WTC11 (cell line): Measurements from ENCODE around the gene BECN2. TPM values are rescaled to one million over a fixed set of nuclear protein-coding genes. Genes with fewer than 3 reads are reported as not detected.

Source experiments
- ATAC-seq: fragments of 200-7000 bp; cut with Tn5 transposase; 2 replicates; pipeline ENCODE4 v1.10.0; 2021; ENCODE audit warnings: mild to moderate bottlenecking, moderate library complexity
- CTCF ChIA-PET: fragments of 300-600 bp; sonication (Branson Sonifier 250); formaldehyde crosslinking; loops from one replicate; lab custom pipeline; 2021; ENCODE audit warnings: antibody characterized with exemption; lab: Charles Lee
- POLR2A ChIA-PET: fragments of 350-600 bp; sonication (Branson Sonifier 250); formaldehyde crosslinking; loops from one replicate; lab custom pipeline; 2021; ENCODE audit warnings: antibody characterized with exemption; lab: Charles Lee
- DNase-seq: peaks from one replicate; pipeline ENCODE4 v3.0.0; 2021; ENCODE audit warnings: low spot score
- H3K27ac Mint-ChIP-seq: 2 replicates; pipeline ENCODE4 v1.8.0; 2021; ENCODE audit warnings: mixed read lengths
- H3K27me3 Mint-ChIP-seq: 2 replicates; pipeline ENCODE4 v1.8.0; 2021; ENCODE audit warnings: low read depth, mild to moderate bottlenecking, moderate library complexity, mixed read lengths
- H3K36me3 Mint-ChIP-seq: 2 replicates; pipeline ENCODE4 v1.8.0; 2021; ENCODE audit warnings: mixed read lengths
- H3K4me1 Mint-ChIP-seq: 2 replicates; pipeline ENCODE4 v1.8.0; 2022; ENCODE audit warnings: mixed read lengths
- H3K4me3 Mint-ChIP-seq: 2 replicates; pipeline ENCODE4 v1.8.0; 2021; ENCODE audit warnings: mild to moderate bottlenecking, moderate library complexity, mixed read lengths
- H3K9me3 Mint-ChIP-seq: 2 replicates; pipeline ENCODE4 v1.8.0; 2021; ENCODE audit warnings: mixed read lengths
- ATF3 ChIP-seq: sonication (generic); formaldehyde crosslinking; conservative IDR thresholded peaks from 2 replicates; pipeline ENCODE4 v1.8.1; 2022; ENCODE audit warnings: mild to moderate bottlenecking, missing genetic modification reagents
- CTCF ChIP-seq: fragments of 200-600 bp; IDR thresholded peaks from 2 replicates; pipeline ENCODE4 v1.8.0; 2022; ENCODE audit warnings: antibody characterized with exemption
- MAX ChIP-seq: sonication (generic); formaldehyde crosslinking; IDR thresholded peaks from 2 replicates; pipeline ENCODE4 v1.8.0; 2022; ENCODE audit warnings: mild to moderate bottlenecking, missing genetic modification reagents
- MLX ChIP-seq: sonication (generic); formaldehyde crosslinking; IDR thresholded peaks from 2 replicates; pipeline ENCODE4 v1.8.1; 2023; ENCODE audit warnings: mild to moderate bottlenecking, missing genetic modification reagents, moderate library complexity
- NFE2L1 ChIP-seq: sonication (generic); formaldehyde crosslinking; IDR thresholded peaks from 2 replicates; pipeline ENCODE4 v1.8.1; 2023; ENCODE audit warnings: missing genetic modification reagents
- OVOL2 ChIP-seq: fragments of 250-450 bp; sonication (Bioruptor Pico); IDR thresholded peaks from 2 replicates; pipeline ENCODE4 v1.9.0; 2021; ENCODE audit warnings: mild to moderate bottlenecking, borderline replicate concordance
- PRDM15 ChIP-seq: sonication (generic); formaldehyde crosslinking; IDR thresholded peaks from 2 replicates; pipeline ENCODE4 v1.8.0; 2022; ENCODE audit warnings: missing genetic modification reagents
- RELA ChIP-seq: sonication (generic); formaldehyde crosslinking; IDR thresholded peaks from 2 replicates; pipeline ENCODE4 v1.8.1; 2022; ENCODE audit warnings: missing genetic modification reagents, mild to moderate bottlenecking, borderline replicate concordance
- USF2 ChIP-seq: sonication (generic); formaldehyde crosslinking; IDR thresholded peaks from 2 replicates; pipeline ENCODE4 v1.8.1; 2023; ENCODE audit warnings: mild to moderate bottlenecking, missing genetic modification reagents, moderate library complexity
- ZNF121 ChIP-seq: sonication (generic); formaldehyde crosslinking; IDR thresholded peaks from 2 replicates; pipeline ENCODE4 v1.8.0; 2023; ENCODE audit warnings: missing genetic modification reagents
- ZNF281 ChIP-seq: sonication (generic); formaldehyde crosslinking; IDR thresholded peaks from 2 replicates; pipeline ENCODE4 v1.8.0; 2023; ENCODE audit warnings: mild to moderate bottlenecking, missing genetic modification reagents
- ZSCAN18 ChIP-seq: fragments of 250-450 bp; sonication (Bioruptor Pico); IDR thresholded peaks from 2 replicates; pipeline ENCODE4 v2.1.2; 2022; ENCODE audit warnings: mild to moderate bottlenecking, moderate library complexity
- total RNA-seq: library from RNA; stranded (reverse); gene quantifications from 3 replicates; pipeline ENCODE4 v1.2.3, GENCODE V29; 2021

The BECN2 gene
- total RNA-seq, 1 experiment from 2014 or later = not detected

GRCh38 chr1:241918879-241919278 is 38.7 kb upstream of the BECN2 start:
- H3K4me3 Mint-ChIP-seq = no peak overlapping the region
- H3K36me3 Mint-ChIP-seq = no peaks in the 10 kb centered on the region
- H3K27me3 Mint-ChIP-seq = no peaks in the 10 kb centered on the region
- H3K4me1 Mint-ChIP-seq = peaks cover 6% of the 10 kb centered on the region
- ATAC-seq = no peak
- CTCF ChIA-PET = no interaction called here
- peak; percentile 21; the same call in 1 of the 2 replicates for TF ChIP-seq ZNF121 (CRISPR knock-in tag)
- no peak for TF ChIP-seq USF2 (CRISPR knock-in tag)
- no peak for TF ChIP-seq MLX
- TF ChIP-seq, all 79 proteins: peak for 1
- POLR2A ChIA-PET = no interaction called here
- H3K9me3 Mint-ChIP-seq = peaks cover 4% of the 10 kb centered on the region; the same call in 1 of the 2 replicates
- DNase-seq = no peak
- no peak overlapping the region for H3K27ac Mint-ChIP-seq

- ChIA-PET CTCF (no interaction called here), POLR2A (interaction anchor here (0.7 kb wide), 1 partner anchor 504 kb away, joined by 7 read pairs; no protein-coding TSS in a partner anchor)
- Mint-ChIP-seq H3K27me3 (no peaks in the 10 kb centered on the region), H3K4me1 (peaks cover 4% of the 10 kb centered on the region), H3K27ac (no peak overlapping the region), H3K9me3 (no peaks in the 10 kb centered on the region), H3K4me3 (no peak overlapping the region), H3K36me3 (no peaks in the 10 kb centered on the region)
- TF ChIP-seq ZSCAN18 (CRISPR knock-in tag) = no peak
- TF ChIP-seq RELA (CRISPR knock-in tag) = no peak
- no peak for TF ChIP-seq OVOL2
- no peak for TF ChIP-seq ZNF281 (CRISPR knock-in tag)
- no peak for TF ChIP-seq PRDM15 (CRISPR knock-in tag)
- no peak for TF ChIP-seq MAX (CRISPR knock-in tag)
- no peak for TF ChIP-seq CTCF
- no peak for TF ChIP-seq NFE2L1 (CRISPR knock-in tag)
- TF ChIP-seq ATF3 = no peak
- DNase-seq (no peak), ATAC-seq (no peak)
Observed at GRCh38 chr1:241924080-241924808, 33.3 kb upstream of the BECN2 start.
